OCI-LY1 (cell line): ENCODE results near the gene PDK1.
"Not testable (repeated sequence)": the region's sequence is repeated elsewhere in the genome, so short reads cannot be mapped to it uniquely, and the experiment has no call there.

Source experiments
- H2AFZ ChIP-seq: fragments of 200-600 bp; sonication (generic), shearing (Covaris generic); 2 replicates; pipeline ENCODE4 v1.6.0; 2014; ENCODE audit warnings: antibody characterized with exemption, mild to moderate bottlenecking, low read length
- H3F3A ChIP-seq: fragments of 200-600 bp; sonication (generic), shearing (Covaris generic); 2 replicates; pipeline ENCODE4 v1.6.0; 2014; ENCODE audit warnings: mild to moderate bottlenecking, antibody characterized with exemption, low read length, moderate library complexity; ENCODE audit not compliant: insufficient read depth
- H3K27ac ChIP-seq: fragments of 200-600 bp; sonication (generic); 2 replicates; pipeline ENCODE4 v1.5.1; 2014; ENCODE audit warnings: low read length, mixed run types, mild to moderate bottlenecking, low read depth; ENCODE audit not compliant: poor library complexity, severe bottlenecking
- H3K27me3 ChIP-seq: fragments of 200-600 bp; sonication (generic); 2 replicates; pipeline ENCODE4 v1.6.0; 2014; ENCODE audit warnings: antibody characterized with exemption, mild to moderate bottlenecking, low read length, moderate library complexity; ENCODE audit not compliant: insufficient read depth
- H3K36me3 ChIP-seq: fragments of 200-600 bp; sonication (generic); 2 replicates; pipeline ENCODE4 v1.6.1; 2014; ENCODE audit warnings: mild to moderate bottlenecking, antibody characterized with exemption, low read length, moderate library complexity, mixed read lengths; ENCODE audit not compliant: insufficient read depth
- H3K4me1 ChIP-seq: fragments of 200-600 bp; sonication (generic); 2 replicates; pipeline ENCODE4 v1.5.1; 2014; ENCODE audit warnings: mild to moderate bottlenecking, low read length, moderate library complexity; ENCODE audit not compliant: insufficient read depth, severe bottlenecking
- H3K4me2 ChIP-seq: fragments of 200-600 bp; sonication (generic), shearing (Covaris generic); 2 replicates; pipeline ENCODE4 v1.6.1; 2014; ENCODE audit warnings: low read length
- H3K4me3 ChIP-seq: fragments of 200-600 bp; sonication (generic); 2 replicates; pipeline ENCODE4 v1.5.1; 2014; ENCODE audit warnings: low read length, low read depth, mild to moderate bottlenecking, mixed read lengths; ENCODE audit not compliant: poor library complexity, severe bottlenecking
- H3K79me2 ChIP-seq: fragments of 200-600 bp; shearing (Covaris generic); 2 replicates; pipeline ENCODE4 v1.6.1; 2016; ENCODE audit warnings: mixed run types, low read length, mixed read lengths; ENCODE audit not compliant: insufficient read depth
- H3K9ac ChIP-seq: fragments of 200-600 bp; sonication (generic), shearing (Covaris generic); 2 replicates; pipeline ENCODE4 v1.6.1; 2014; ENCODE audit warnings: mild to moderate bottlenecking, low read length, mixed read lengths
- H3K9me2 ChIP-seq: fragments of 200-600 bp; sonication (generic), shearing (Covaris generic); 2 replicates; pipeline ENCODE4 v1.6.1; 2014; ENCODE audit warnings: low read depth, mild to moderate bottlenecking, low read length, mixed read lengths
- H3K9me3 ChIP-seq: fragments of 200-600 bp; shearing (Covaris generic); 2 replicates; pipeline ENCODE4 v1.6.1; 2014; ENCODE audit warnings: low read length, mixed read lengths
- H4K20me1 ChIP-seq: fragments of 200-600 bp; sonication (generic), shearing (Covaris generic); 2 replicates; pipeline ENCODE4 v1.6.0; 2016; ENCODE audit warnings: mild to moderate bottlenecking, low read length; ENCODE audit not compliant: insufficient read depth
- CTCF ChIP-seq: fragments of 200-600 bp; sonication (generic), shearing (Covaris generic); IDR thresholded peaks from 2 replicates; pipeline ENCODE4 v1.5.1; 2017; ENCODE audit warnings: mild to moderate bottlenecking, antibody characterized with exemption, low read length, moderate library complexity, mixed read lengths
- EZH2 ChIP-seq: fragments of 200-600 bp; sonication (generic), shearing (Covaris generic); IDR thresholded peaks from 2 replicates; pipeline ENCODE4 v1.8.0; 2017; ENCODE audit warnings: borderline replicate concordance, mixed run types, mild to moderate bottlenecking, antibody characterized with exemption, low read length, moderate library complexity, mixed read lengths

The PDK1 gene

GRCh38 chr2:172545408-172546075, 10.3 kb upstream of the PDK1 start:
- H2AFZ ChIP-seq, result no peak overlapping the region
- no peak overlapping the region for H3K27ac ChIP-seq
- TF ChIP-seq CTCF, result no peak
- no peak for TF ChIP-seq EZH2
- no peaks in the 10 kb centered on the region for H3K4me1 ChIP-seq
- H3K4me3 ChIP-seq, result no peak overlapping the region
- no peaks in the 10 kb centered on the region for H3F3A ChIP-seq
- H3K79me2 ChIP-seq, result no peaks in the 10 kb centered on the region
- no peaks in the 10 kb centered on the region for H3K9me2 ChIP-seq
- peaks cover 14% of the 10 kb centered on the region for H3K9me3 ChIP-seq
- no peak overlapping the region for H3K4me2 ChIP-seq
- peaks cover 10% of the 10 kb centered on the region; the same call in 1 of the 2 replicates for H3K36me3 ChIP-seq
- H3K27me3 ChIP-seq, result no peaks in the 10 kb centered on the region
- no peaks in the 10 kb centered on the region for H4K20me1 ChIP-seq
- H3K9ac ChIP-seq, result no peak overlapping the region

- H3F3A ChIP-seq, result no peaks in the 10 kb centered on the region
Observed at GRCh38 chr2:172549131-172549530, 6.8 kb upstream of the PDK1 start.

GRCh38 chr2:172549802-172550201, 6.1 kb upstream of the PDK1 start:
- peaks cover 14% of the 10 kb centered on the region for H3K9me3 ChIP-seq
- H3K4me3 ChIP-seq, H3K9me2 ChIP-seq, H3K27ac ChIP-seq, H3K27me3 ChIP-seq, H4K20me1 ChIP-seq, H3F3A ChIP-seq, H3K4me2 ChIP-seq, H2AFZ ChIP-seq, H3K79me2 ChIP-seq, H3K9ac ChIP-seq, H3K4me1 ChIP-seq: not testable (repeated sequence)
- peaks cover 19% of the 10 kb centered on the region for H3K36me3 ChIP-seq

More at GRCh38 chr2:172549131-172549530, 6.8 kb upstream of the PDK1 start:
- H3K27ac ChIP-seq, result no peak overlapping the region
- no peaks in the 10 kb centered on the region for H3K9me2 ChIP-seq
- H2AFZ ChIP-seq, result no peak overlapping the region
- no peak overlapping the region for H3K4me3 ChIP-seq
- TF ChIP-seq CTCF (no peak), EZH2 (no peak)
- H3K4me1 ChIP-seq, result peaks cover 3% of the 10 kb centered on the region
- peaks cover 19% of the 10 kb centered on the region for H3K36me3 ChIP-seq
- no peaks in the 10 kb centered on the region for H3K27me3 ChIP-seq
- H3K79me2 ChIP-seq, result no peaks in the 10 kb centered on the region
- no peaks in the 10 kb centered on the region for H4K20me1 ChIP-seq
- no peak overlapping the region for H3K9ac ChIP-seq
- H3K9me3 ChIP-seq, result peaks cover 14% of the 10 kb centered on the region
- no peak overlapping the region for H3K4me2 ChIP-seq

GRCh38 chr2:172550419-172550818, 5.5 kb upstream of the PDK1 start:
- no peak overlapping the region for H3K9ac ChIP-seq
- H3K4me2 ChIP-seq, result no peak overlapping the region
- H3K27ac ChIP-seq, result no peak overlapping the region
- H3F3A ChIP-seq, result no peaks in the 10 kb centered on the region
- H3K36me3 ChIP-seq, result peaks cover 19% of the 10 kb centered on the region
- no peak overlapping the region for H3K4me3 ChIP-seq
- no peak for TF ChIP-seq EZH2
- TF ChIP-seq CTCF, result no peak
- no peaks in the 10 kb centered on the region for H3K27me3 ChIP-seq
- H4K20me1 ChIP-seq, result no peaks in the 10 kb centered on the region
- H3K9me3 ChIP-seq, result peaks cover 14% of the 10 kb centered on the region
- H3K79me2 ChIP-seq, result no peaks in the 10 kb centered on the region
- H3K9me2 ChIP-seq, result no peaks in the 10 kb centered on the region
- H2AFZ ChIP-seq, result no peak overlapping the region
- peaks cover 14% of the 10 kb centered on the region for H3K4me1 ChIP-seq
